Stimulated activated naive CD4-positive, alpha-beta T cell (primary cell): Measurements from ENCODE around the gene KCTD5.
"Not testable (repeated sequence)": the region's sequence is repeated elsewhere in the genome, so short reads cannot be mapped to it uniquely, and the experiment has no call there.

ENCODE experiments used
- DNase-seq, 6 experiments: peaks; one replicate each; lab custom pipeline; 2025; lab: John Stamatoyannopoulos, UW

KCTD5 gene

GRCh38 chr16:2682209-2683021 lies at the start of gene KCTD5:
Gene KCTD5 (plus strand): TSS chr16:2682523. CDS start chr16:2682549, 26 bp downstream.
- DNase-seq, result peak; percentile 88 to 94 (median 92)

GRCh38 chr16:2639071-2639721 lies 43.1 kb upstream of the KCTD5 start:
- DNase-seq, result not testable (repeated sequence)

GRCh38 chr16:2639722-2640072 lies 42.6 kb upstream of the KCTD5 start:
- DNase-seq, result not testable (repeated sequence)

- not testable (repeated sequence) for DNase-seq
Measured at GRCh38 chr16:2642561-2642960, 39.8 kb upstream of the KCTD5 start.

GRCh38 chr16:2644754-2645453 lies 37.4 kb upstream of the KCTD5 start:
- not testable (repeated sequence) for DNase-seq

- DNase-seq, result not testable (repeated sequence)
Measured at GRCh38 chr16:2651268-2651871, 31.0 kb upstream of the KCTD5 start.

- DNase-seq, result not testable (repeated sequence)
Measured at GRCh38 chr16:2653915-2654314, 28.4 kb upstream of the KCTD5 start.

- not testable (repeated sequence) for DNase-seq
Measured at GRCh38 chr16:2654949-2655348, 27.4 kb upstream of the KCTD5 start.

GRCh38 chr16:2656985-2657384 lies 25.3 kb upstream of the KCTD5 start:
- DNase-seq, result no peak

- DNase-seq, result not testable (repeated sequence)
Measured at GRCh38 chr16:2657803-2658202, 24.5 kb upstream of the KCTD5 start.

GRCh38 chr16:2659560-2659959 lies 22.8 kb upstream of the KCTD5 start:
- DNase-seq, result not testable (repeated sequence)

GRCh38 chr16:2660014-2660662 lies 22.2 kb upstream of the KCTD5 start:
- DNase-seq, result not testable (repeated sequence)

- DNase-seq, result peak in 3 of 6 experiments; percentile 12 to 18 (median 14)
Measured at GRCh38 chr16:2660755-2661373, 21.5 kb upstream of the KCTD5 start.

GRCh38 chr16:2663553-2664546 lies 18.5 kb upstream of the KCTD5 start:
- DNase-seq, result no peak

- DNase-seq, result no peak
Measured at GRCh38 chr16:2664574-2664982, 17.7 kb upstream of the KCTD5 start.

GRCh38 chr16:2666671-2667070 lies 15.7 kb upstream of the KCTD5 start:
- DNase-seq, result not testable (repeated sequence)

- not testable (repeated sequence) for DNase-seq
Measured at GRCh38 chr16:2669587-2669986, 12.7 kb upstream of the KCTD5 start.

- DNase-seq, result peak; percentile 6 to 33 (median 13)
Measured at GRCh38 chr16:2670017-2670416, 12.3 kb upstream of the KCTD5 start.

- not testable (repeated sequence) for DNase-seq
Measured at GRCh38 chr16:2671193-2671592, 11.1 kb upstream of the KCTD5 start.

- DNase-seq, result no peak
Measured at GRCh38 chr16:2671741-2672140, 10.6 kb upstream of the KCTD5 start.
